PC-3 (cell line): Measurements from ENCODE around the gene IL19.

Experiments used
- EZH2 ChIP-seq: fragments of 300-600 bp; sonication (generic); IDR thresholded peaks from one replicate; pipeline ENCODE4 v1.6.1; 2017; ENCODE audit warnings: antibody characterized with exemption, mild to moderate bottlenecking, low read length; ENCODE audit not compliant: unreplicated experiment
- EZH2phosphoT487 ChIP-seq: fragments of 300-600 bp; sonication (generic); IDR thresholded peaks from 2 replicates; pipeline ENCODE4 v1.6.1; 2018; ENCODE audit warnings: mild to moderate bottlenecking, antibody characterized with exemption, low read length, borderline replicate concordance

GRCh38 chr1:206803221-206803730 lies 32.7 kb downstream of the IL19 start:
- TF ChIP-seq EZH2 = no peak
- no peak for TF ChIP-seq EZH2phosphoT487
